ENCODE results near the gene DCAF7. TPM values are rescaled to one million over a fixed set of nuclear protein-coding genes. Genes with fewer than 3 reads are reported as not detected.

The DCAF7 gene
- total RNA-seq, 2 experiments from 2014 or later, result 92.1 to 95.1 TPM

DNA sequence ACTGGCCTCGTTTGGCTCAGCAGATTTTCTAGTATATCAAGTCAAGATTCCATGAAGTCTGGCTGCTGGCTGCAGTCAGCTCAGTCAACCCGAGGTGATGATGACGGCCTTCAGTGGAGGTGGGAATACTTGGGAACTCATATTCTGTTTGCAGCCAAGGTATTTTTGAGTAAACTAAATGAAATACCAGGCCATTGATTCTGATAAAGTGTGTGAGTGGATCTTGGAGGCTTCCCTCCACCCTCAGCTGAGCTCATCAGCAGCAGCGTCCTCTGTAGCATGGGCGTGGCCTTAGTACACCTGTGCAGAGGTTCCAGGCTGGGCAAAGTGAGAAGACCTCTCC lies 28.5 kb downstream of the DCAF7 start:
- no peaks in the 10 kb centered on the region for H3K27me3 Mint-ChIP-seq
- no peak for DNase-seq
- H3K9me3 Mint-ChIP-seq, result no peaks in the 10 kb centered on the region
- H3K27ac Mint-ChIP-seq, result no peak overlapping the region
- H3K36me3 Mint-ChIP-seq, result peaks cover 7% of the 10 kb centered on the region
- H3K4me1 Mint-ChIP-seq, result peaks cover 4% of the 10 kb centered on the region
- H3K4me3 Mint-ChIP-seq, result no peak overlapping the region

- Mint-ChIP-seq H3K27ac (no peak overlapping the region), H3K9me3 (no peaks in the 10 kb centered on the region)
Observed at GRCh38 chr17:63579633-63580032, 29.4 kb downstream of the DCAF7 start.

GRCh38 chr17:63587770-63588169 lies 37.5 kb downstream of the DCAF7 start:
- no peak for DNase-seq
- H3K27me3 Mint-ChIP-seq, result no peaks in the 10 kb centered on the region
- no peak overlapping the region for H3K4me3 Mint-ChIP-seq
- peaks cover 17% of the 10 kb centered on the region for H3K36me3 Mint-ChIP-seq
- no peaks in the 10 kb centered on the region for H3K9me3 Mint-ChIP-seq
- H3K27ac Mint-ChIP-seq, result no peak overlapping the region
- H3K4me1 Mint-ChIP-seq, result peaks cover 10% of the 10 kb centered on the region

More at GRCh38 chr17:63579633-63580032, 29.4 kb downstream of the DCAF7 start:
- Mint-ChIP-seq H3K27me3 (no peaks in the 10 kb centered on the region), H3K4me1 (no peaks in the 10 kb centered on the region), H3K4me3 (no peak overlapping the region), H3K36me3 (peaks cover 7% of the 10 kb centered on the region)
- no peak for DNase-seq

- Mint-ChIP-seq H3K27ac (no peak overlapping the region), H3K27me3 (no peaks in the 10 kb centered on the region), H3K9me3 (no peaks in the 10 kb centered on the region), H3K36me3 (peaks cover 17% of the 10 kb centered on the region), H3K4me1 (peaks cover 10% of the 10 kb centered on the region), H3K4me3 (no peak overlapping the region)
- DNase-seq, result no peak
Observed at GRCh38 chr17:63588797-63589196, 38.5 kb downstream of the DCAF7 start.

DNA sequence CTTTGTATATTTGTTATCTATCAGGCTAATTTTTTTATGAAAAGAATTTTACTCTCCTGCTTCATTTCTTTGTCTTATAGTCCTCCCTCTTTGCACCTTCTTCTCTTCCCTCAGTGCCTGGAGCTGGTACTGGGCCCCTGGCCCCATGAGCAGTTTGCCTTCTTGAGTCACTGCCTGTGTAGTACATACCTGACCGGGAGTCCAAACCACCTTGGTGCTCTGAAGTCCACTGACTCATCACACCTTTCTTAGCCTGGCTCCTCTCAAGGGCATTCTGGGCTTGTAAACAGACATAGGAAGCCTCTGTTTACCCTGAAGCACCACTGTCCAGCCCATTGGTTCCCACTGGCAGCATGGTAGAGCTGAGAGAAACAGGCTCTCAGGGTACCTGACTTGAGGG lies 39.4 kb downstream of the DCAF7 start:
- no peak overlapping the region for H3K27ac Mint-ChIP-seq
- H3K4me3 Mint-ChIP-seq, result no peak overlapping the region
- no peak for DNase-seq
- H3K4me1 Mint-ChIP-seq, result peaks cover 10% of the 10 kb centered on the region
- H3K27me3 Mint-ChIP-seq, result no peaks in the 10 kb centered on the region
- H3K9me3 Mint-ChIP-seq, result no peaks in the 10 kb centered on the region
- H3K36me3 Mint-ChIP-seq, result peaks cover 17% of the 10 kb centered on the region

DNA sequence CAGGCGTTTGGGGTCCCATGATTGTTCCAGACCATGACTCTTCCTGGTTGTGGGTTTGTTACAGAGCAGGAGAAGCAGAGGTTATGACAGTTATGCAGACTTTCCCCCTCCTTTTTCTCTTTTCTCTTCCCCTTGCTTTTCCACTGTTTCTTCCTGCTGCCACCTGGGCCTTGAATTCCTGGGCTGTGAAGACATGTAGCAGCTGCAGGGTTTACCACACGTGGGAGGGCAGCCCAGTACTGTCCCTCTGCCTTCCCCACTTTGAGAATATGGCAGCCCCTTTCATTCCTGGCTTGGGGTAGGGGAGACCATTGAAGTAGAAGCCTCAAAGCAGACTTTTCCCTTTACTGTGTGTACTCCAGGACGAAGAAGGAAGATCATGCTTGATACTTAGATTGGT lies 42.5 kb downstream of the DCAF7 start:
- H3K36me3 Mint-ChIP-seq, result peaks cover 11% of the 10 kb centered on the region

GRCh38 chr17:63595132-63595531 lies 44.9 kb downstream of the DCAF7 start:
- no peaks in the 10 kb centered on the region for H3K9me3 Mint-ChIP-seq
- no peak overlapping the region for H3K27ac Mint-ChIP-seq
- no peaks in the 10 kb centered on the region for H3K27me3 Mint-ChIP-seq
- H3K4me1 Mint-ChIP-seq, result peaks cover 7% of the 10 kb centered on the region
- H3K4me3 Mint-ChIP-seq, result no peak overlapping the region
- no peak for DNase-seq
- H3K36me3 Mint-ChIP-seq, result peaks cover 4% of the 10 kb centered on the region

More for the DNA sequence above, 42.5 kb downstream of the DCAF7 start:
- Mint-ChIP-seq H3K4me3 (no peak overlapping the region), H3K27me3 (no peaks in the 10 kb centered on the region), H3K4me1 (no peaks in the 10 kb centered on the region), H3K27ac (peak overlapping the region; percentile 49), H3K9me3 (no peaks in the 10 kb centered on the region)
- DNase-seq, result no peak

- no peak for DNase-seq
- Mint-ChIP-seq H3K36me3 (peaks cover 2% of the 10 kb centered on the region), H3K27ac (peak overlapping the region; percentile 45), H3K4me3 (no peak overlapping the region), H3K27me3 (no peaks in the 10 kb centered on the region), H3K4me1 (peaks cover 15% of the 10 kb centered on the region), H3K9me3 (no peaks in the 10 kb centered on the region)
Observed at GRCh38 chr17:63596856-63597586, 46.7 kb downstream of the DCAF7 start.

DNA sequence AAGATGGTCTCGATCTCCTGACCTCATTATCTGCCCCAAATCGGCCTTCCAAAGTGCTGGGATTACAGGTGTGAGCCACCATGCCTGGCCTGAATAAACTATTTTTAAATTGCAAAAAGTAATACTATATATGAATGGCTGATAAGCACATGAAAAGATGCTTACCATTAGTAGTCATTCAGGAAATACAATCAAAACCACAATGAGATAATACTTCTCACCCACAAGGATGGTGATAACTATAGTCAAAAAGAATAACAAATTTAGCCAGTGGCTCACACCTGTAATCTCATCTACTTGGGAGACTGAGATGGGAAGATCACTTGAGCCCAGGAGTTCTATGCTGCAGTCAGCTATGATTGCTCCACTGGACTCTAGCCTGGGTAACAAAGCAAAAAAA lies 48.0 kb downstream of the DCAF7 start:
- Mint-ChIP-seq H3K27me3 (no peaks in the 10 kb centered on the region), H3K9me3 (no peaks in the 10 kb centered on the region), H3K4me3 (no peak overlapping the region), H3K4me1 (peaks cover 17% of the 10 kb centered on the region), H3K27ac (no peak overlapping the region), H3K36me3 (peaks cover 2% of the 10 kb centered on the region)
- DNase-seq, result no peak

DNA sequence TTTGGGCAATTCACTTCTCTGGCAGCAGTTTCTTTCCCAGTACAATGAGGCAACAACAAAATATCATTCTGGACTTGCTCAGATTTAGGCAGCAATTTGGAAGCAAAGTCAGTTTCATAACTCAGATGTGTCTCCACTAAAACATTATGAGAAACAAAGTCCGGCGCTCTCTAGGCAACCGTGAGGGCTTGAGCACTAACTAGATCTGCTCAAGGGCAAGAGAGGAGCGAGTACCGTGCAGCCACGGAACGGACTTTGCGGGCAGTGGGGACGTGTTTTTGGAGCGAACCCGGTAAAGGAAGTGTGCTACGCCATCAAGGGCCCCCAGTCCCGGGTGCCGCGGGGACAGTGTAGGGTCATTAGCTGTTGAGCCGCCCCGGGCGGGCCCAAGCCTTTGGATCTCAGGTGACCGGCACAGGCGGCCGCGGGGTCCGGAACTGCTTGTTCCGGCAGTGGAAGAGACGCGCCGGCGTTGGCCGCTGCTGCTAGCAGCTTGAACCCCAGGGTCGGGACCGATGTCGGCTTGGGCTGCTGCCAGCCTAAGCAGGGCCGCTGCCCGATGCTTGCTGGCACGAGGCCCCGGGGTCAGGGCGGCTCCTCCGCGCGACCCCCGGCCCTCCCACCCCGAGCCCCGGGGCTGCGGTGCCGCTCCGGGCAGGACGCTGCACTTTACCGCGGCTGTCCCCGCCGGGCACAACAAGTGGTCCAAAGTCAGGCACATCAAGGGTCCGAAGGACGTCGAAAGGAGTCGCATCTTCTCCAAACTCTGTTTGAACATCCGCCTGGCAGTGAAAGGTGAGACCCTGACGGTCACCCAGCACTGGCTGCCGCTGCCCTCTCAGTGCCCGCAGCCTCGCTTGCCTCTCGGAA lies 50.5 kb downstream of the DCAF7 start, which contains the start of gene TACO1:
Gene TACO1 (plus strand): TSS at position 327 of the 870 bp plus-strand sequence. CDS start 189 bp downstream, at position 516.
- Mint-ChIP-seq H3K27ac (peak within 1 kb of the TSS; percentile 92), H3K4me1 (peaks cover 17% of the 10 kb centered on the region), H3K27me3 (no peaks in the 10 kb centered on the region), H3K36me3 (peaks cover 2% of the 10 kb centered on the region), H3K4me3 (peak within 1 kb of the TSS; percentile 95), H3K9me3 (no peaks in the 10 kb centered on the region)
- DNase-seq, result peak; percentile 77

DNA sequence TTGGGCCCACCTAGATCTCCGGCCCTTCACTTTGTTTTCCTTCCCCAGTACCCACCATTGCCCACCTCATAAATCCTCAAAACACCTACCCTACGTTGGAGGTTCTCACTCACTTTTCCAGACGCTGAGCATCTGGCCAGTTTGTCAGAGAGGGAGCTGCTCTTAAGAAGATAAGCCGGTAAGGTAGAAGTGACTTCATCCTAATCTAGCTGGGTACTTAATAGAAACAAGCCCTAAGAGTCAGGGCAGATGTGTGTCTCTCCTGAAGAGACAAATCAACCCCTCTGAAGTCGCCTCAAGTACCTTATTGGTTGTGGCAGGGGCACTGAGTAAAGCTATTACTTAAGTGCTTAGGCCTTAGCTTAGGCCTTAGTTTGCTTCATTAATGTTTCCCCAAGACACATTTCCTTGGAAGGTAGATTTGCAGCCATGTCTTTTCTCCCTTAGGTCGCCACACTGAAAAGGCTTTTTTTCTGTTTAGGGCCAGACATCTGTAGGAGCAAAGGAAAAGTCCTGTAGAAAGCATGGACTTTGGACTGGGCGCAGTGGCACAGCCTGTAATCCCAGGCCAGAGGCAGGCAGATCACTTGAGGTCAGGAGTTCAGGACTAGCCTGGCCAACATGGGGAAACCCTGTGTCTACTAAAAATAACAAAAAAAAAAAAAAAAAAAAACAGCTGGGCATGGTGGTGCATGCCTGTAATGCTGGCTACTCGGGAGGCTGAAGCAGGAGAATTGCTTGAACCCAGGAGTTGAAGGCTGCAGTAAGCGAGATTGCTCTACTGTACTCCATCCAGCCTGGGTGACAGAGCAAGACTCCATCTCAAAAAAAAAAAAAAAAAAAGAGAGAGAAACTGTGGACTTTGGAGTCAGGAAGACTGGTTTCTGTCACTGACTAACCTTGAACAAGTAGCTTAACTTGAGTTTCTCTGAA lies 51.4 kb downstream of the DCAF7 start:
- no peak for DNase-seq
- peaks cover 2% of the 10 kb centered on the region for H3K36me3 Mint-ChIP-seq
- no peaks in the 10 kb centered on the region for H3K9me3 Mint-ChIP-seq
- peak overlapping the region; percentile 92 for H3K27ac Mint-ChIP-seq
- no peaks in the 10 kb centered on the region for H3K27me3 Mint-ChIP-seq
- peaks cover 17% of the 10 kb centered on the region for H3K4me1 Mint-ChIP-seq
- peak overlapping the region; percentile 95 for H3K4me3 Mint-ChIP-seq

GRCh38 chr17:63609816-63610573 lies 59.7 kb downstream of the DCAF7 start:
- Mint-ChIP-seq H3K27ac (peak overlapping the region; percentile 85), H3K27me3 (no peaks in the 10 kb centered on the region), H3K9me3 (no peaks in the 10 kb centered on the region), H3K4me1 (peaks cover 25% of the 10 kb centered on the region), H3K4me3 (no peak overlapping the region), H3K36me3 (peaks cover 6% of the 10 kb centered on the region)
- no peak for DNase-seq

- peak overlapping the region; percentile 85 for H3K27ac Mint-ChIP-seq
- H3K36me3 Mint-ChIP-seq, result peaks cover 6% of the 10 kb centered on the region
- no peaks in the 10 kb centered on the region for H3K27me3 Mint-ChIP-seq
- peaks cover 25% of the 10 kb centered on the region for H3K4me1 Mint-ChIP-seq
- H3K9me3 Mint-ChIP-seq, result no peaks in the 10 kb centered on the region
- no peak overlapping the region for H3K4me3 Mint-ChIP-seq
- no peak for DNase-seq
Observed at GRCh38 chr17:63610854-63611253, 60.6 kb downstream of the DCAF7 start.

DNA sequence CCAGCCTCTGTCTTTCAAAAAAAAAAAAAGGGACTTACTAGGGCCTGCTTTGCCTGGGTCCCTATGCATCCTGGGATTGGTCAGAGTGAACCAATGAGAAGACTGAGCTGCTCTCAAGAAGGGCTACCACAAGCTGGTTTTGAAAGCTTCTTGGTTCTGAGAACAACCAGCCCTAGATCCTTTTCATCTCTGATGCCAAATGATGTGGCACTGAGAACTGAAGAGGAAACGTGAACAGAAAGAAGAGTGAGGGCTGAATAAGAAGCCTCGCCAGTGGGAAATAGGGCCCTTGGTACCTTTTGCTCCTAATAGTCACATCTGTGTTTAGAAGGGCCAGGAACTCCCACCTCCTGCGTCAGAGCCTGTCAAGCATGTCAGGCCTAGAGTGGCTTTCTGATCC lies 61.1 kb downstream of the DCAF7 start:
- no peaks in the 10 kb centered on the region for H3K9me3 Mint-ChIP-seq
- no peak for DNase-seq
- H3K27me3 Mint-ChIP-seq, result no peaks in the 10 kb centered on the region
- no peak overlapping the region for H3K4me3 Mint-ChIP-seq
- H3K4me1 Mint-ChIP-seq, result peaks cover 25% of the 10 kb centered on the region
- peak overlapping the region; percentile 85 for H3K27ac Mint-ChIP-seq
- H3K36me3 Mint-ChIP-seq, result peaks cover 6% of the 10 kb centered on the region

Measured in activated naive CD8-positive, alpha-beta T cell treated with anti-CD3 and anti-CD28 coated beads for 36 hours (primary cell).